Measurements from ENCODE around the gene KISS1R.

DNA sequence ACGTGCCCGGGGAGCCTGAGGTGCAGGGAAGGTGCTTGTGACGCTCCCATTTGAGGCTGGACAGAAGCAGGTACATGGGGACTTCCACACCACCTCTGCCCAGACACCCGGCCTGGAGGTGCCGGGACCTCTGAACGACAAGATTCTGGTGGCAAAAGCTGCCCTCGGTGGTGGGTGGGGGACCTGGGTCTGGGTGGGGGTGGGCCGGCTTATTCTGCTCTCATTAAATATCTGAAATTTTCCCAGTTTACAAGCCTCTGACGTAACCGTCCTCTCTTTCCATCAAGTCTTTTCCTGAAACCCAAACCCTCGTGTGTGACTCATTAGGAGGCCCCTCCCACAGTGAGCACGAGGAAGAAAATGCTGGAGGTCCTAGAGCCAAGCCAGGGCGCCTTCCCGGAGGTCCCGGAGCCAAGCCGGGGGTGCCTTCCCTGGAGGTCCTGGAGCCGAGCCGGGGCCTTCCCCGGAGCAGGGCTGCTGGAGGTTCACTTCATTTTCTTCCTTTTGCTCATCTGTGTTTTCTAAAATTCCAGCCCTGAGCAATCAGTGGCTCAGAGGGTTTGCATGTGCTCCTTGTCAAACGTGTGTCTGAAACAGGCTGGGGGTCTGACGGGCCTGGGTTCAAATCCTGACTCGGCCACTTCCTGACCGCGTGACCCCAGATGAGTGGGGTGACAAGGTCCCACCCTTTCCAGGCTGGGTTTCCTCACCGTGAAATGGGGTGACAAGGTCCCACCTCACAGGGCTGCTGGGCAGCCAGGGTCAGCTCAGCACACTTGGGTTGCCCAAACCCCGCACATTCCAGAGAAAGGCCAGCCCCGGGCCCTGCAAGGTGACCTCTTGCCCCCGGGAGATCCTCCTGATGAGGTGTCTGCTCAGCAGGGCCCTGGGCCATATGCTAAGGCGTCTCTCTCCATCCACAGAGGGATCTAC lies 47.6 kb upstream of the KISS1R start:
- TF ChIP-seq, protein P1, sequence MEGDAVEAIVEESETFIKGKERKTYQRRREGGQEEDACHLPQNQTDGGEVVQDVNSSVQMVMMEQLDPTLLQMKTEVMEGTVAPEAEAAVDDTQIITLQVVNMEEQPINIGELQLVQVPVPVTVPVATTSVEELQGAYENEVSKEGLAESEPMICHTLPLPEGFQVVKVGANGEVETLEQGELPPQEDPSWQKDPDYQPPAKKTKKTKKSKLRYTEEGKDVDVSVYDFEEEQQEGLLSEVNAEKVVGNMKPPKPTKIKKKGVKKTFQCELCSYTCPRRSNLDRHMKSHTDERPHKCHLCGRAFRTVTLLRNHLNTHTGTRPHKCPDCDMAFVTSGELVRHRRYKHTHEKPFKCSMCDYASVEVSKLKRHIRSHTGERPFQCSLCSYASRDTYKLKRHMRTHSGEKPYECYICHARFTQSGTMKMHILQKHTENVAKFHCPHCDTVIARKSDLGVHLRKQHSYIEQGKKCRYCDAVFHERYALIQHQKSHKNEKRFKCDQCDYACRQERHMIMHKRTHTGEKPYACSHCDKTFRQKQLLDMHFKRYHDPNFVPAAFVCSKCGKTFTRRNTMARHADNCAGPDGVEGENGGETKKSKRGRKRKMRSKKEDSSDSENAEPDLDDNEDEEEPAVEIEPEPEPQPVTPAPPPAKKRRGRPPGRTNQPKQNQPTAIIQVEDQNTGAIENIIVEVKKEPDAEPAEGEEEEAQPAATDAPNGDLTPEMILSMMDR (IDR thresholded peaks at IDR 0.05): no peak
- peak in 1 of 3 donors; percentile 9 for TF ChIP-seq POLR2AphosphoS5 (IDR thresholded peaks at IDR 0.05)
- TF ChIP-seq POLR2A (IDR thresholded peaks at IDR 0.05): no peak
- TF ChIP-seq EP300 (IDR thresholded peaks at IDR 0.05; ENCODE audit: low read depth): no peak
